HEK293T (cell line): Measurements from ENCODE around the gene TNRC18.

Source experiments
- BHLHE40 ChIP-seq: fragments of 450-650 bp; IDR thresholded peaks from 2 replicates; pipeline ENCODE4 v1.6.1; 2016; ENCODE audit warnings: mild to moderate bottlenecking, moderate library complexity, borderline replicate concordance
- ELF4 ChIP-seq: fragments of 450-650 bp; IDR thresholded peaks from 2 replicates; pipeline ENCODE4 v1.6.1; 2017; ENCODE audit warnings: antibody characterized with exemption
- FOXA1 ChIP-seq: fragments of 450-650 bp; IDR thresholded peaks from 2 replicates; pipeline ENCODE4 v1.6.1; 2016; ENCODE audit warnings: mild to moderate bottlenecking
- FOXK2 ChIP-seq: fragments of 450-650 bp; IDR thresholded peaks from 2 replicates; pipeline ENCODE4 v1.6.1; 2016; ENCODE audit warnings: mild to moderate bottlenecking
- FOXM1 ChIP-seq: fragments of 450-650 bp; IDR thresholded peaks from 2 replicates; pipeline ENCODE4 v1.6.1; 2017; ENCODE audit warnings: mild to moderate bottlenecking, borderline replicate concordance
- L3MBTL2 ChIP-seq: fragments of 450-650 bp; conservative IDR thresholded peaks from 2 replicates; pipeline ENCODE4 v1.6.1; 2016; ENCODE audit warnings: mild to moderate bottlenecking
- LEF1 ChIP-seq: fragments of 450-650 bp; IDR thresholded peaks from 2 replicates; pipeline ENCODE4 v1.6.1; 2017; ENCODE audit warnings: mild to moderate bottlenecking, borderline replicate concordance
- NFRKB ChIP-seq: fragments of 450-650 bp; IDR thresholded peaks from 2 replicates; pipeline ENCODE4 v1.6.1; 2016; ENCODE audit warnings: mild to moderate bottlenecking, moderate library complexity
- SP1 ChIP-seq: fragments of 450-650 bp; IDR thresholded peaks from 2 replicates; pipeline ENCODE4 v1.6.1; 2017
- SUZ12 ChIP-seq: fragments of 450-650 bp; IDR thresholded peaks from 2 replicates; pipeline ENCODE4 v1.6.1; 2016; ENCODE audit warnings: mild to moderate bottlenecking
- TARDBP ChIP-seq: fragments of 450-650 bp; IDR thresholded peaks from 2 replicates; pipeline ENCODE4 v1.6.1; 2016

DNA sequence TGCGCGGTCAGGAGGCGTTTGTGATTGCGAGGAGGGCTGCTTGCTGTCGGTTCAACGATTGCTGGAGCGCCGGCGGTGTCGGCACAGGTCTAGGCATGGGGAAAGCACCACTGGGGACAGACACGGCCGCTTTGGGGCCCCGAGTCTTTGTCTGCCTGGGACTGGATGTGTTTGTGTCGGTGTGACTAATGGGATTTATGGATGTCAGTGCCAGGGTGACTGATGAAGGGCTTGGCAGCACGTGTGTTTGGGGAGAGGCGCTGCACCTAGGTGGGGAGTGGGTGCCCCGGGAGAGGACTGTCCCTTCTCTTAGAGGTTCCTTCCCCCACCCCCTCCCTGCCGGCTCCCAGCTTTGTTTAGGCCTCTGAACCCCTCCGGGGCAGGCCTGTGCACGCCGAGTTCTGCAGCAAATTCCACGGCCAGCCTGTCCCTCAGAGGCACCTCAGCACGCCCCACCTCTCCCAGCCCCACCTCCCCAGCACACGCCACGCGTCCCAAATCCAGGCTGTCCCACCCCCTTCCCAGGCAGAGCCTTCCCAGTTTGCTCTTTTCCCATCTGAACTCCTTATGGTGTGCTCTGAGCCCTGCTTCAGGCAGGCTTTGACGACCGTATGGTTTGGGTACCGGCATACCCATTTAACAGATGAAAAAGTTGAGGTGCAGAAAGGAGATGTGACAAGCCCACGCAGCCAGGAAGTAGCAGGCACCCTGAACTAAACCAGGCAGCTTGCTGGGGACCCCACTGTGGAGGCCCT, 6.4 kb upstream of the TNRC18 start:
- TF ChIP-seq SP1 (no peak), ELF4 (no peak), NFRKB (no peak), FOXK2 (no peak), FOXA1 (no peak), LEF1 (no peak), SUZ12 (no peak), FOXM1 (no peak), BHLHE40 (no peak), L3MBTL2 (no peak), TARDBP (no peak)
